B cell (primary cell): ENCODE data around the gene CHKA. TPM values are rescaled to one million over a fixed set of nuclear protein-coding genes. Genes with fewer than 3 reads are reported as not detected.
A peak's percentile ranks its signal among the peaks of the same experiment; 100 is the strongest.

Experiments
- ATAC-seq: fragments of 200-7000 bp; cut with Tn5 transposase; one replicate; pipeline ENCODE4 v1.10.0; 2021; ENCODE audit warnings: low read depth, mild to moderate bottlenecking, moderate number of reproducible peaks, moderate library complexity
- CTCF ChIA-PET: fragments of 350-600 bp; sonication (Branson Sonifier 250); formaldehyde crosslinking; loops from one replicate; lab custom pipeline; 2021; ENCODE audit warnings: antibody characterized with exemption, inconsistent platforms; lab: Charles Lee
- POLR2A ChIA-PET: fragments of 350-600 bp; sonication (Branson Sonifier 250); formaldehyde crosslinking; loops from one replicate; lab custom pipeline; 2021; ENCODE audit warnings: antibody characterized with exemption; lab: Charles Lee
- DNase-seq: peaks from one replicate; pipeline ENCODE4 v3.0.0; 2013
- H2AFZ ChIP-seq: 2 replicates; pipeline ENCODE4 v1.6.1; 2012; ENCODE audit warnings: mild to moderate bottlenecking, low read depth, low read length; ENCODE audit not compliant: insufficient read depth, poor library complexity, severe bottlenecking
- H3K27ac ChIP-seq, 2 donors: 1 replicate in 1 of 2; 2 replicates in 1 of 2; pipeline ENCODE4 v1.5.1; 2012 to 2013; ENCODE audit warnings: low read length in 2 of 2, mild to moderate bottlenecking in 2 of 2, moderate library complexity in 1 of 2
- H3K27me3 ChIP-seq, 4 experiments: fragments of 200-600 bp in 1 of 4; sonication (generic) in 1 of 4; replicated peaks in 1 of 4; 1 replicate in 2 of 4; 2 replicates in 2 of 4; pipeline versions ENCODE4 v1.6.1 to v1.7.0; 2013 to 2016; ENCODE audit warnings: low read length in 3 of 4, mild to moderate bottlenecking in 2 of 4, mixed read lengths in 1 of 4, moderate library complexity in 1 of 4; ENCODE audit not compliant: insufficient read depth in 4 of 4, control insufficient read depth in 3 of 4; ENCODE audit errors: control extremely low read depth in 1 of 4
- H3K36me3 ChIP-seq, 2 experiments: replicated peaks in 1 of 2; 1 replicate in 1 of 2; 2 replicates in 1 of 2; pipeline versions ENCODE4 v1.6.1 to v1.7.1; 2013; ENCODE audit warnings: low read length in 1 of 2; ENCODE audit not compliant: insufficient read depth in 2 of 2, control insufficient read depth in 1 of 2; ENCODE audit errors: control extremely low read depth in 1 of 2, extremely low read depth in 1 of 2
- H3K4me1 ChIP-seq, 2 donors: fragments of 200-600 bp in 1 of 2; sonication (generic) in 1 of 2; 1 replicate in 1 of 2; 2 replicates in 1 of 2; pipeline versions ENCODE4 v1.5.1 to v1.6.1; 2013 to 2017; ENCODE audit warnings: low read length in 2 of 2; ENCODE audit not compliant: control insufficient read depth in 2 of 2, insufficient read depth in 2 of 2
- H3K4me2 ChIP-seq: replicated peaks from 2 replicates; pipeline ENCODE3; 2012; ENCODE audit warnings: mild to moderate bottlenecking, low read depth, low read length; ENCODE audit not compliant: poor library complexity, severe bottlenecking
- H3K4me3 ChIP-seq, 5 experiments: fragments of 200-600 bp in 1 of 5; sonication (generic) in 1 of 5; 1 replicate in 3 of 5; 2 replicates in 2 of 5; pipeline versions ENCODE4 v1.5.1 to v1.7.0; 2011 to 2016; ENCODE audit warnings: low read length in 4 of 5, mild to moderate bottlenecking in 4 of 5, low read depth in 2 of 5, control low read depth in 1 of 5, moderate library complexity in 1 of 5; ENCODE audit not compliant: insufficient read depth in 1 of 5; ENCODE audit errors: control extremely low read depth in 1 of 5, extremely low read depth in 1 of 5
- H3K79me2 ChIP-seq: fragments of 200-600 bp; sonication (generic); one replicate; pipeline ENCODE4 v1.6.0; 2016; ENCODE audit warnings: low read length; ENCODE audit not compliant: control insufficient read depth, insufficient read depth
- H3K9ac ChIP-seq: fragments of 200-600 bp; sonication (generic); 2 replicates; pipeline ENCODE4 v1.6.1; 2017; ENCODE audit warnings: mild to moderate bottlenecking, low read length, moderate library complexity
- H3K9me3 ChIP-seq, 3 donors: one replicate each; pipeline versions ENCODE4 v1.6.1 to v1.7.1; 2013; ENCODE audit warnings: low read length in 2 of 3; ENCODE audit not compliant: control insufficient read depth in 2 of 3, insufficient read depth in 1 of 3; ENCODE audit errors: control extremely low read depth in 1 of 3
- H4K20me1 ChIP-seq: 2 replicates; pipeline ENCODE4 v1.6.0; 2012; ENCODE audit warnings: mild to moderate bottlenecking, low read length; ENCODE audit not compliant: insufficient read depth, control insufficient read depth, poor library complexity, severe bottlenecking
- H3K27ac Mint-ChIP-seq: one replicate; pipeline ENCODE4 v1.8.0; 2021; ENCODE audit warnings: mixed read lengths
- H3K27me3 Mint-ChIP-seq: one replicate; pipeline ENCODE4 v1.8.0; 2021; ENCODE audit warnings: mixed read lengths
- H3K4me1 Mint-ChIP-seq: one replicate; pipeline ENCODE4 v1.8.0; 2021; ENCODE audit warnings: mixed read lengths
- H3K4me3 Mint-ChIP-seq: one replicate; pipeline ENCODE4 v1.8.0; 2021; ENCODE audit warnings: mixed read lengths
- H3K9me3 Mint-ChIP-seq: one replicate; pipeline ENCODE4 v1.8.0; 2022; ENCODE audit warnings: mixed read lengths; ENCODE audit not compliant: insufficient read depth
- EZH2 ChIP-seq: IDR thresholded peaks from 2 replicates; pipeline ENCODE4 v1.6.1; 2012; ENCODE audit warnings: borderline replicate concordance, low read depth, mild to moderate bottlenecking, moderate library complexity, low read length; ENCODE audit not compliant: insufficient read depth, poor library complexity, severe bottlenecking
- WGBS: methylation state at CpG from one replicate; pipeline ENCODE4 v1.1.5; 2013; ENCODE audit warnings: missing lambda C conversion rate; ENCODE audit not compliant: insufficient coverage; 5-methylcytosine and 5-hydroxymethylcytosine counted together
- intact Hi-C: fragments of 100-400 bp; cut with micrococcal nuclease; formaldehyde crosslinking; loops from one replicate; pipeline ENCODE4 v1.10.0; 2022
- polyA plus RNA-seq: library from polyadenylated mRNA; depleted of rRNA; stranded (reverse); fragments of >200 nt; gene quantifications from 2 replicates; pipeline ENCODE4 v1.2.3, GENCODE V29; 2012
- total RNA-seq, 2 donors: library from RNA; stranded (reverse); fragments of 120-200 nt in 1 of 2; gene quantifications; 1 replicate in 1 of 2; 2 replicates in 1 of 2; pipeline versions ENCODE4 v1.2.3 to v1.2.4, GENCODE V29; 2013 to 2022
- TF ChIP-seq, protein P1 (sequence below): fragments of 200-600 bp; IDR thresholded peaks from one replicate; pipeline ENCODE4 v1.8.0; 2022; ENCODE audit warnings: antibody characterized with exemption, mild to moderate bottlenecking

Gene CHKA
- total and polyA plus RNA-seq, 2 donors (not counting 1 experiment from before 2014, with no cell fraction given): 10.6 to 20.6 TPM

DNA sequence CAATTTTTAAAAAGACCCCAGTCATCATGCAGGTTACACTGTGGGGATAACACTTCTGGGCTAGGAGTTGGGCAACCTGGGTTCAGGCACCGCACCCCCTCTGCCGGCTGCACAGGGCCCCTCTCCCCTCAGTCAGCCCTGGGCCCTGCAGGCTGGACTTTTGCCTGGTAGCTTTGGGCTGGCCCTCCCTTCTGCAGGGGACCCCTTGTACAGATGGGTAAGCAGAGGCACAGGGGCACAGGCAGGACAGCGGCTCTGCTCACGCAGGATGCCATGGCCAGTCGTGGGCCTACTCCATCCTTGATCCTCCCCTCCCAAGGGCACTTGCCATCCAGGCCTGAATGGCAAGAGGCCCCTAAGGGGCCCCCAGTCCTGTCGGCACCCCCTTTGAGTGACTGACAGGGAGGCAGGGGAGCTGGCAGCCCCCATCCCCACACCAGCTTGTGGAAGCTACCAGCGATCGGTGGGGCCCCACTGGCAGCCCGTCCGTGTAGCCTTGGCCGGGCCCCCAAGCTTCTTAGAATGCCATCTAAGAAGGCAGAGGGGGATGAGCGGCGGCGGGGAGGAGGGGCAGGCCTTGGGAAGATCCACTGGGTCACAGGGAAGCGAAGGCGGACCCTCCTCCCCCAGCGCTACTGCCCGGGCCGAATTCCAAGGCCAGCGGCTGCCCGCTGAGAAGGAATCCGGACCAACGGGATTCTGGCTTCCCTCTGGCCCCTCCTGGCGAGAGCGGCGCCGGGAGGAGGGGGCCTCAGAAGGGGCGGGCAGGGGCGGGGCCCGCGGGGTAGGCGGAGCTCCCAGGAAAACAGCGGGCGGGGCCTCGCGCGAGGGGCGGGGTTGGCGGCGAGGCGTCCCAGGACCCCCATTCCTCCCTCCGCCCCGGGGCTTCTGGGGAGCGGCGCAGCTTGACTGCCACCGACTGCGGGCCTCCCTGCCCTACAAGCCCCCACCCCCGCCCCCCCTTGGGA, 6.8 kb upstream of the CHKA start:
- Mint-ChIP-seq H3K4me3 (no peak overlapping the region), H3K9me3 (peaks cover 5% of the 10 kb centered on the region), H3K4me1 (peaks cover 6% of the 10 kb centered on the region), H3K27ac (no peak overlapping the region), H3K27me3 (peaks cover 16% of the 10 kb centered on the region)
- POLR2A ChIA-PET: no interaction called here
- Histone ChIP-seq H3K4me3 (peak overlapping the region in 1 of 5 experiments; percentile 33), H3K4me1 (peaks cover 10 to 15% of the 10 kb centered on the region in 2 donors), H3K4me2 (peak overlapping the region; percentile 70), H3K9me3 (peaks cover 0 to 20% (median 0%) of the 10 kb centered on the region in 3 donors), H3K27me3 (peaks cover 0 to 29% (median 18%) of the 10 kb centered on the region in 4 experiments), H2AFZ (peak overlapping the region; percentile 42), H3K27ac (no peak overlapping the region), H4K20me1 (no peaks in the 10 kb centered on the region), H3K9ac (no peak overlapping the region), H3K79me2 (no peaks in the 10 kb centered on the region), H3K36me3 (no peaks in the 10 kb centered on the region)
- intact Hi-C loops: no loop called here
- CTCF ChIA-PET: interaction anchor here (1.0 to 1.7 kb wide), 2 partner anchors 8 to 12 kb away, joined by 3 to 4 read pairs; no protein-coding TSS in a partner anchor
- WGBS: 16% methylated on average over 43 of the region's 48 CpGs
- peak; percentile 19 for DNase-seq
- TF ChIP-seq, protein P1, sequence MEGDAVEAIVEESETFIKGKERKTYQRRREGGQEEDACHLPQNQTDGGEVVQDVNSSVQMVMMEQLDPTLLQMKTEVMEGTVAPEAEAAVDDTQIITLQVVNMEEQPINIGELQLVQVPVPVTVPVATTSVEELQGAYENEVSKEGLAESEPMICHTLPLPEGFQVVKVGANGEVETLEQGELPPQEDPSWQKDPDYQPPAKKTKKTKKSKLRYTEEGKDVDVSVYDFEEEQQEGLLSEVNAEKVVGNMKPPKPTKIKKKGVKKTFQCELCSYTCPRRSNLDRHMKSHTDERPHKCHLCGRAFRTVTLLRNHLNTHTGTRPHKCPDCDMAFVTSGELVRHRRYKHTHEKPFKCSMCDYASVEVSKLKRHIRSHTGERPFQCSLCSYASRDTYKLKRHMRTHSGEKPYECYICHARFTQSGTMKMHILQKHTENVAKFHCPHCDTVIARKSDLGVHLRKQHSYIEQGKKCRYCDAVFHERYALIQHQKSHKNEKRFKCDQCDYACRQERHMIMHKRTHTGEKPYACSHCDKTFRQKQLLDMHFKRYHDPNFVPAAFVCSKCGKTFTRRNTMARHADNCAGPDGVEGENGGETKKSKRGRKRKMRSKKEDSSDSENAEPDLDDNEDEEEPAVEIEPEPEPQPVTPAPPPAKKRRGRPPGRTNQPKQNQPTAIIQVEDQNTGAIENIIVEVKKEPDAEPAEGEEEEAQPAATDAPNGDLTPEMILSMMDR: no peak
- TF ChIP-seq EZH2: no peak
- peak; percentile 17 for ATAC-seq

DNA sequence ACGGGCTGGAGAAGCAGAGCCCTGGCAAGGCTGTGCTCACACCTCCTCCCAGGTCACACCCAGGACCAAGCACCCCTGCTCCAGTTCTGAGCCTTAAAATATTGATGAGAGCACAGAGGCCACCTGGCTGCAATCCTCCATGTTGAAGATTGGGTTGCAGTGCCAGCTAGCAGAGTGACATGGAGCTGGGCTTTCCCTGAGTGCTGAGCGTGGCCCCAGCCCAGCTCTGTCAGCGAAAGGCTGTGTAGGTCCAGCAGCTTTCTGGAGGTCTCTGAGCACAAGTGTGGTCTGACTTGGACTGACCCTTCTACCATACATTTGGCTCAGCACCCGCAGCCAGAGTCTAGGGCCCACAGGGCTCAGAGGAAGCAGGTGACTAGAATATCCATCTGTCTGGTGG, 4.0 kb upstream of the CHKA start:
- Histone ChIP-seq H3K79me2 (peaks cover 2% of the 10 kb centered on the region), H3K27me3 (peaks cover 0 to 25% (median 18%) of the 10 kb centered on the region in 4 experiments), H3K36me3 (no peaks in the 10 kb centered on the region), H2AFZ (no peak overlapping the region), H3K9me3 (peaks cover 0 to 8% (median 0%) of the 10 kb centered on the region in 3 donors), H3K27ac (no peak overlapping the region), H3K4me2 (no peak overlapping the region), H3K9ac (no peak overlapping the region), H3K4me3 (no peak overlapping the region), H3K4me1 (peaks cover 21% of the 10 kb centered on the region in 2 donors), H4K20me1 (no peaks in the 10 kb centered on the region)
- Mint-ChIP-seq H3K27ac (no peak overlapping the region), H3K4me1 (peaks cover 14% of the 10 kb centered on the region), H3K27me3 (peaks cover 14% of the 10 kb centered on the region), H3K9me3 (no peaks in the 10 kb centered on the region), H3K4me3 (no peak overlapping the region)
- POLR2A ChIA-PET: interaction anchor here (0.7 kb wide), 1 partner anchor 21 kb away, joined by 3 read pairs; no protein-coding TSS in a partner anchor
- no peak for ATAC-seq
- WGBS: 93% methylated on average over 3 of the region's 4 CpGs
- CTCF ChIA-PET: no interaction called here
- intact Hi-C loops: no loop called here
- TF ChIP-seq, protein P1: no peak
- no peak for TF ChIP-seq EZH2
- DNase-seq: no peak
